Keratinocyte (primary cell): Measurements from ENCODE around the gene KIFBP. TPM values are rescaled to one million over a fixed set of nuclear protein-coding genes. Genes with fewer than 3 reads are reported as not detected.

Experiments used
- DNase-seq: peaks from one replicate; pipeline ENCODE4 v3.0.0-alpha.2; 2011; ENCODE audit warnings: low read depth, missing footprints, low spot score
- FAIRE-seq: peaks from 2 replicates; lab custom pipeline; 2011; peaks lifted over from hg19 to GRCh38; lab: Jason Lieb, UNC
- H2AFZ ChIP-seq: 2 replicates; pipeline ENCODE4 v1.6.0; 2012; ENCODE audit warnings: low read length, control low read depth, inconsistent platforms; ENCODE audit not compliant: control insufficient read depth
- H3K27ac ChIP-seq: 2 replicates; pipeline ENCODE4 v1.5.1; 2011; ENCODE audit warnings: low read length; ENCODE audit not compliant: control insufficient read depth, insufficient read depth
- H3K27me3 ChIP-seq: 3 replicates; pipeline ENCODE4 v1.6.0; 2011; ENCODE audit warnings: low read length; ENCODE audit not compliant: control insufficient read depth, insufficient read depth; ENCODE audit errors: extremely low read depth
- H3K36me3 ChIP-seq, 2 experiments: 2 replicates in 1 of 2; 3 replicates in 1 of 2; pipeline ENCODE4 v1.5.1; 2011; ENCODE audit warnings: low read length in 2 of 2, mild to moderate bottlenecking in 1 of 2; ENCODE audit not compliant: control insufficient read depth in 2 of 2, insufficient read depth in 2 of 2; ENCODE audit errors: extremely low read depth in 1 of 2
- H3K4me1 ChIP-seq: 3 replicates; pipeline ENCODE4 v1.5.1; 2011; ENCODE audit warnings: low read length; ENCODE audit not compliant: control insufficient read depth, insufficient read depth; ENCODE audit errors: extremely low read depth
- H3K4me2 ChIP-seq: 3 replicates; pipeline ENCODE4 v1.6.0; 2011; ENCODE audit warnings: low read depth, low read length; ENCODE audit not compliant: control insufficient read depth, insufficient read depth; ENCODE audit errors: extremely low read depth
- H3K4me3 ChIP-seq, 3 experiments: fragments of 200-600 bp in 1 of 3; sonication (generic) in 1 of 3; 2 replicates in 2 of 3; 3 replicates in 1 of 3; pipeline ENCODE4 v1.5.1; 2011 to 2016; ENCODE audit warnings: low read length in 3 of 3, mild to moderate bottlenecking in 3 of 3, control low read depth in 2 of 3, inconsistent platforms in 1 of 3, low read depth in 1 of 3, mixed read lengths in 1 of 3, mixed run types in 1 of 3, moderate library complexity in 1 of 3; ENCODE audit not compliant: control insufficient read depth in 2 of 3, insufficient read depth in 2 of 3; ENCODE audit errors: extremely low read depth in 1 of 3
- H3K79me2 ChIP-seq: 2 replicates; pipeline ENCODE4 v1.6.0; 2012; ENCODE audit warnings: low read length; ENCODE audit not compliant: control insufficient read depth, insufficient read depth
- H3K9ac ChIP-seq: 3 replicates; pipeline ENCODE4 v1.6.0; 2011; ENCODE audit warnings: low read length; ENCODE audit not compliant: control insufficient read depth, insufficient read depth; ENCODE audit errors: extremely low read depth
- H3K9me1 ChIP-seq: 3 replicates; pipeline ENCODE4 v1.6.0; 2011; ENCODE audit warnings: low read length; ENCODE audit not compliant: control insufficient read depth, insufficient read depth; ENCODE audit errors: extremely low read depth
- H3K9me3 ChIP-seq: 2 replicates; pipeline ENCODE4 v1.5.1; 2012; ENCODE audit warnings: low read depth, low read length; ENCODE audit not compliant: control insufficient read depth
- H4K20me1 ChIP-seq: 3 replicates; pipeline ENCODE4 v1.6.0; 2011; ENCODE audit warnings: low read length; ENCODE audit not compliant: control insufficient read depth, insufficient read depth; ENCODE audit errors: extremely low read depth
- CTCF ChIP-seq, 3 experiments: IDR thresholded peaks in 1 of 3; conservative IDR thresholded peaks in 1 of 3; optimal IDR thresholded peaks in 1 of 3; 2 replicates in 2 of 3; 3 replicates in 1 of 3; pipeline versions ENCODE3 to v1.5.1; 2011; ENCODE audit warnings: low read length in 3 of 3, mild to moderate bottlenecking in 3 of 3, moderate library complexity in 2 of 3, control low read depth in 1 of 3, inconsistent platforms in 1 of 3; ENCODE audit not compliant: insufficient read depth in 2 of 3; ENCODE audit errors: extremely low read depth in 1 of 3
- EZH2 ChIP-seq: IDR thresholded peaks from one replicate; pipeline ENCODE4 v1.6.1; 2012; ENCODE audit warnings: inconsistent platforms, mild to moderate bottlenecking, low read length, moderate library complexity
- dilution Hi-C: fragments of 300-500 bp; cut with MboI; formaldehyde crosslinking; loops from one replicate; pipeline ENCODE4 v1.7.0; 2020; ENCODE audit warnings: low sequenced_read_pairs; ENCODE audit not compliant: extremely low pct_ligation_motif_present
- polyA plus RNA-seq, 5 experiments: library from polyadenylated mRNA; depleted of rRNA in 3 of 5; stranded (reverse) in 3 of 5; stranded (forward) in 1 of 5; unstranded in 1 of 5; fragments of >200 nt; gene quantifications; 1 replicate in 1 of 5; 2 replicates in 3 of 5; 3 replicates in 1 of 5; pipeline versions ENCODE4 v1.2.1 to v1.2.3, GENCODE V29; 2011 to 2012; ENCODE audit warnings: missing spikeins in 2 of 5, low read depth in 1 of 5, low replicate concordance in 1 of 5

KIFBP gene
- polyA plus RNA-seq, 1 donor (not counting 4 experiments of a cell fraction or from before 2014, with no cell fraction given), result 48.9 TPM

GRCh38 chr10:68950598-68950997, 38.0 kb upstream of the KIFBP start:
- no peaks in the 10 kb centered on the region for H3K9me1 ChIP-seq
- no peaks in the 10 kb centered on the region for H3K9me3 ChIP-seq

DNA sequence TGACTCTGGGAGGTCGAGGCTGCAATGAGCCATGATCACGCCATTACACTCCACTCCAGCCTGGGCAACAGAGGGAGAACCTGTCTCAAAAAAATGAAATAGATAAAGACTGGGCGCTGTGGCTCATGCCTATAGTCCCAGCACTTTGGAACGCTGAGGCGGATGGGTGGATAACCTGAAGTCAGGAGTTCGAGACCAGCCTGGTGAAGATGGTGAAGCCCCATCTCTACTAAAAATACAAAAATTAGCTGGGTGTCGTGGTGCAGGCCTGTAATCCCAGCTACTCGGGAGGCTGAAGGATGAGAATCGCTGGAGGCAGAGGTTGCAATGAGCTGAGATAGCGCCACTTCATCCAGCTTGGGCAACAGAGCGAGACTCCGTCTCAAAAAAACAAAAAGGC, 33.7 kb upstream of the KIFBP start:
- Histone ChIP-seq H4K20me1 (peaks cover 16% of the 10 kb centered on the region), H3K4me3 (peak overlapping the region in 1 of 3 experiments; percentile 98), H3K27ac (no peak overlapping the region), H3K4me2 (peak overlapping the region; percentile 97), H3K79me2 (peaks cover 43% of the 10 kb centered on the region), H3K9ac (peak overlapping the region; percentile 99), H3K4me1 (peaks cover 13% of the 10 kb centered on the region), H2AFZ (no peak overlapping the region), H3K27me3 (no peaks in the 10 kb centered on the region), H3K9me3 (no peaks in the 10 kb centered on the region), H3K36me3 (peaks cover under 1 to 22% of the 10 kb centered on the region in 2 experiments), H3K9me1 (no peaks in the 10 kb centered on the region)
- TF ChIP-seq EZH2, result no peak
- no peak for TF ChIP-seq CTCF (optimal IDR thresholded peaks at IDR 0.05 in 1 of 3, IDR thresholded peaks at IDR 0.05 in 1 of 3, conservative IDR thresholded peaks at IDR 0.05 in 1 of 3; ENCODE audit: extremely low read depth in 1 of 3, insufficient read depth in 2 of 3, low read length in 3 of 3)
- DNase-seq (no peak), FAIRE-seq (no peak)
- dilution Hi-C loops, result no loop called here

More at GRCh38 chr10:68950598-68950997, 38.0 kb upstream of the KIFBP start:
- DNase-seq (no peak), FAIRE-seq (no peak)
- H3K4me3 ChIP-seq, result no peak overlapping the region
- dilution Hi-C loops, result no loop called here
- peaks cover 9 to 23% of the 10 kb centered on the region in 2 experiments for H3K36me3 ChIP-seq
- no peaks in the 10 kb centered on the region for H4K20me1 ChIP-seq
- no peak overlapping the region for H2AFZ ChIP-seq
- peaks cover 4% of the 10 kb centered on the region for H3K79me2 ChIP-seq
- H3K27me3 ChIP-seq, result no peaks in the 10 kb centered on the region
- H3K9ac ChIP-seq, result no peak overlapping the region
- H3K27ac ChIP-seq, result no peak overlapping the region
- H3K4me2 ChIP-seq, result no peak overlapping the region
- TF ChIP-seq EZH2 (no peak), CTCF (optimal IDR thresholded peaks at IDR 0.05 in 1 of 3, IDR thresholded peaks at IDR 0.05 in 1 of 3, conservative IDR thresholded peaks at IDR 0.05 in 1 of 3; ENCODE audit: extremely low read depth in 1 of 3, insufficient read depth in 2 of 3, low read length in 3 of 3) (no peak)
- no peaks in the 10 kb centered on the region for H3K4me1 ChIP-seq
